HepG2 (cell line): Measurements from ENCODE around the gene RAB3IP. TPM values are rescaled to one million over a fixed set of nuclear protein-coding genes. Genes with fewer than 3 reads are reported as not detected.

ENCODE experiments used
- ATAC-seq: fragments of 200-7000 bp; cut with Tn5 transposase; 3 replicates; pipeline ENCODE4 v1.9.1; 2020; ENCODE audit warnings: mild to moderate bottlenecking, moderate library complexity
- BruUV-seq: library from RNA; stranded (reverse); fragments of 400-500 nt; replicated peaks from 2 replicates; lab custom pipeline; 2021; lab: Mats Ljungman, UMichigan
- CTCF ChIA-PET: fragments of 300-600 bp; formaldehyde crosslinking; extraction: SDS; loops from one replicate; lab custom pipeline; 2021; ENCODE audit warnings: low total read pairs, inconsistent platforms, low intra/inter-chr PET ratio; lab: Yijun Ruan, JAX
- POLR2A ChIA-PET: fragments of 350-600 bp; sonication (Branson Sonifier 250); formaldehyde crosslinking; loops from one replicate; lab custom pipeline; 2020; ENCODE audit warnings: antibody characterized with exemption, inconsistent platforms; lab: Yijun Ruan, JAX
- DNase-seq: peaks from one replicate; pipeline ENCODE4 v3.0.0-alpha.2; 2015; ENCODE audit warnings: low spot score
- FAIRE-seq: peaks from 3 replicates; lab custom pipeline; 2011; peaks lifted over from hg19 to GRCh38; lab: Jason Lieb, UNC
- H2AFZ ChIP-seq: one replicate; pipeline ENCODE4 v1.6.1; 2011; ENCODE audit warnings: low read length, inconsistent platforms
- H3K27ac ChIP-seq: fragments of 300-600 bp; 3 replicates; pipeline ENCODE4 v1.8.0; 2011; ENCODE audit warnings: mixed run types, mild to moderate bottlenecking, mixed read lengths, low read length, inconsistent platforms; ENCODE audit not compliant: insufficient read depth; ENCODE audit errors: extremely low read length
- H3K27me3 ChIP-seq, 2 experiments: fragments of 200-600 bp in 1 of 2; 2 replicates in 1 of 2; 3 replicates in 1 of 2; pipeline versions ENCODE4 v1.6.0 to v1.8.0; 2011; ENCODE audit warnings: low read length in 2 of 2, mild to moderate bottlenecking in 2 of 2, moderate library complexity in 2 of 2, inconsistent platforms in 1 of 2; ENCODE audit not compliant: insufficient read depth in 2 of 2, control insufficient read depth in 1 of 2
- H3K36me3 ChIP-seq, 2 experiments: fragments of 200-600 bp in 1 of 2; replicated peaks in 1 of 2; 2 replicates in 1 of 2; 3 replicates in 1 of 2; pipeline versions ENCODE4 v1.5.1 to v1.8.0; 2011; ENCODE audit warnings: low read length in 2 of 2, inconsistent platforms in 1 of 2; ENCODE audit not compliant: insufficient read depth in 2 of 2, control insufficient read depth in 1 of 2
- H3K4me1 ChIP-seq: 2 replicates; pipeline ENCODE4 v1.5.1; 2012; ENCODE audit warnings: low read length, inconsistent platforms; ENCODE audit not compliant: insufficient read depth
- H3K4me2 ChIP-seq: 2 replicates; pipeline ENCODE4 v1.6.0; 2011; ENCODE audit warnings: low read depth, low read length, inconsistent platforms
- H3K4me3 ChIP-seq, 3 experiments: fragments of 200-600 bp in 1 of 3; sonication (generic), shearing (Covaris generic) in 1 of 3; replicated peaks in 1 of 3; 2 replicates each; pipeline ENCODE4 v1.5.1; 2011 to 2016; ENCODE audit warnings: low read length in 3 of 3, inconsistent platforms in 2 of 3, low read depth in 2 of 3, mild to moderate bottlenecking in 2 of 3, control low read depth in 1 of 3, mixed read lengths in 1 of 3; ENCODE audit not compliant: insufficient read depth in 1 of 3
- H3K79me2 ChIP-seq: one replicate; pipeline ENCODE4 v1.6.1; 2011; ENCODE audit warnings: low read length, inconsistent platforms; ENCODE audit not compliant: insufficient read depth
- H3K9ac ChIP-seq: 2 replicates; pipeline ENCODE4 v1.6.0; 2011; ENCODE audit warnings: mild to moderate bottlenecking, low read depth, low read length, inconsistent platforms; ENCODE audit not compliant: insufficient read depth
- H3K9me3 ChIP-seq: 2 replicates; pipeline ENCODE4 v1.5.1; 2012; ENCODE audit warnings: mild to moderate bottlenecking, low read length
- H4K20me1 ChIP-seq: 2 replicates; pipeline ENCODE4 v1.6.0; 2011; ENCODE audit warnings: inconsistent platforms, mild to moderate bottlenecking, low read length, moderate library complexity; ENCODE audit not compliant: insufficient read depth
- CENPT ChIP-seq: sonication (generic); formaldehyde crosslinking; IDR thresholded peaks from 2 replicates; pipeline ENCODE4 v1.8.0; 2022; ENCODE audit warnings: low read depth, mild to moderate bottlenecking, moderate library complexity, missing genetic modification reagents
- MED13 ChIP-seq: sonication (generic); formaldehyde crosslinking; IDR thresholded peaks from 2 replicates; pipeline ENCODE4 v1.5.0; 2020; ENCODE audit warnings: missing genetic modification reagents
- SP140L ChIP-seq: sonication (generic); formaldehyde crosslinking; IDR thresholded peaks from 2 replicates; pipeline ENCODE4 v1.4.0; 2020; ENCODE audit warnings: missing genetic modification reagents, borderline replicate concordance
- SRY ChIP-seq: sonication (generic); formaldehyde crosslinking; IDR thresholded peaks from 2 replicates; pipeline ENCODE4 v1.8.0; 2022; ENCODE audit warnings: mild to moderate bottlenecking, missing genetic modification reagents
- ZC3H13 ChIP-seq: sonication (generic); formaldehyde crosslinking; IDR thresholded peaks from 2 replicates; pipeline ENCODE4 v1.8.1; 2023; ENCODE audit warnings: mild to moderate bottlenecking, missing genetic modification reagents, moderate library complexity
- ZNF280B ChIP-seq: sonication (generic); formaldehyde crosslinking; IDR thresholded peaks from 2 replicates; pipeline ENCODE4 v1.5.0; 2020; ENCODE audit warnings: missing genetic modification reagents, mild to moderate bottlenecking, borderline replicate concordance
- ZNF496 ChIP-seq: sonication (generic); formaldehyde crosslinking; IDR thresholded peaks from 2 replicates; pipeline ENCODE4 v1.8.1; 2023; ENCODE audit warnings: mild to moderate bottlenecking, moderate library complexity, missing genetic modification reagents; ENCODE audit not compliant: insufficient replicate concordance
- ZNF547 ChIP-seq: sonication (generic); formaldehyde crosslinking; IDR thresholded peaks from 2 replicates; pipeline ENCODE4 v1.5.1; 2020; ENCODE audit warnings: mild to moderate bottlenecking, missing genetic modification reagents
- ZNF567 ChIP-seq: sonication (generic); formaldehyde crosslinking; IDR thresholded peaks from 2 replicates; pipeline ENCODE4 v1.8.1; 2023; ENCODE audit warnings: mild to moderate bottlenecking, missing genetic modification reagents, borderline replicate concordance
- ZNF7 ChIP-seq: IDR thresholded peaks from 2 replicates; pipeline ENCODE4 v1.6.1; 2016; ENCODE audit warnings: missing biosample characterization, missing genetic modification reagents
- WGBS: methylation state at CpG from one replicate; pipeline ENCODE4 v1.1.6; 2017; ENCODE audit warnings: low lambda C conversion rate; 5-methylcytosine and 5-hydroxymethylcytosine counted together
- in situ Hi-C: cut with HindIII; loops from 2 replicates; pipeline ENCODE4 v1.10.0; 2017; ENCODE audit warnings: low pct_unique_long_range_greater_than_20kb; ENCODE audit not compliant: extremely low pct_ligation_motif_present
- intact Hi-C: fragments of 100-400 bp; cut with micrococcal nuclease; formaldehyde crosslinking; loops from one replicate; pipeline ENCODE4 v1.10.0; 2022; ENCODE audit not compliant: unreplicated experiment
- polyA plus RNA-seq, 8 experiments: library from polyadenylated mRNA; depleted of rRNA in 3 of 8; stranded (reverse) in 7 of 8; unstranded in 1 of 8; fragments of >200 nt; fragmentation: Illumina TruSeq in 4 of 8; extraction: Trizol in 4 of 8; gene quantifications; 2 replicates each; pipeline versions ENCODE4 v1.2.1 to v1.2.3, GENCODE V29; 2011 to 2016; ENCODE audit warnings: low read depth in 4 of 8, missing spikeins in 1 of 8, mixed read lengths in 1 of 8; ENCODE audit not compliant: insufficient read depth in 1 of 8
- total RNA-seq, 5 experiments: library from RNA; depleted of rRNA; stranded (reverse); fragments of >200 nt; fragmentation: Illumina TruSeq; extraction: Trizol; gene quantifications; 2 replicates each; pipeline ENCODE4 v1.2.3, GENCODE V29; 2016; ENCODE audit warnings: low read depth in 1 of 5

The RAB3IP gene
- total and polyA plus RNA-seq, 2 of the 13 experiments (the other 11 are each of a cell fraction or from before 2014, with no cell fraction given) = 33.6 to 41.1 TPM

GRCh38 chr12:69714542-69714941, 24.1 kb upstream of the RAB3IP start:
- H3K9me3 ChIP-seq = no peaks in the 10 kb centered on the region
- BruUV-seq = no TSS peak
- in situ Hi-C loops = no loop called here
- no peaks in the 10 kb centered on the region for H3K79me2 ChIP-seq
- CTCF ChIA-PET = no interaction called here
- no peak overlapping the region for H3K9ac ChIP-seq
- POLR2A ChIA-PET = no interaction called here
- H3K27me3 ChIP-seq = no peaks in the 10 kb centered on the region; a peak in 1 of 5 replicates
- TF ChIP-seq ZNF547 (CRISPR knock-in tag) = no peak
- TF ChIP-seq ZNF7 (CRISPR knock-in tag) = no peak
- TF ChIP-seq ZNF280B (CRISPR knock-in tag) = no peak
- TF ChIP-seq SP140L (CRISPR knock-in tag) = no peak
- no peak for TF ChIP-seq ZC3H13 (CRISPR knock-in tag)
- no peak for TF ChIP-seq ZNF496 (CRISPR knock-in tag)
- no peak for TF ChIP-seq CENPT (CRISPR knock-in tag)
- TF ChIP-seq ZNF567 = no peak
- no peak for TF ChIP-seq MED13
- no peak for TF ChIP-seq SRY (CRISPR knock-in tag)
- TF ChIP-seq, all 625 proteins: peak for 0
- H3K4me2 ChIP-seq = no peak overlapping the region
- no peak overlapping the region for H2AFZ ChIP-seq
- no peak for DNase-seq
- intact Hi-C loops = no loop called here
- 14% methylated on average over 3 of the region's 3 CpGs for WGBS
- H3K4me3 ChIP-seq = no peak overlapping the region
- no peaks in the 10 kb centered on the region for H3K36me3 ChIP-seq
- no peaks in the 10 kb centered on the region for H3K4me1 ChIP-seq
- no peak overlapping the region for H3K27ac ChIP-seq
- no peak for ATAC-seq
- no peak for FAIRE-seq
- no peaks in the 10 kb centered on the region for H4K20me1 ChIP-seq
